GM19099 (cell line): Measurements from ENCODE around the gene ABCC9.

Source experiments
- POLR2A ChIP-seq: IDR thresholded peaks from 3 replicates; pipeline ENCODE4 v1.6.1; 2011; ENCODE audit warnings: low read depth; ENCODE audit not compliant: insufficient read length; ENCODE audit errors: extremely low read depth

Gene ABCC9

DNA sequence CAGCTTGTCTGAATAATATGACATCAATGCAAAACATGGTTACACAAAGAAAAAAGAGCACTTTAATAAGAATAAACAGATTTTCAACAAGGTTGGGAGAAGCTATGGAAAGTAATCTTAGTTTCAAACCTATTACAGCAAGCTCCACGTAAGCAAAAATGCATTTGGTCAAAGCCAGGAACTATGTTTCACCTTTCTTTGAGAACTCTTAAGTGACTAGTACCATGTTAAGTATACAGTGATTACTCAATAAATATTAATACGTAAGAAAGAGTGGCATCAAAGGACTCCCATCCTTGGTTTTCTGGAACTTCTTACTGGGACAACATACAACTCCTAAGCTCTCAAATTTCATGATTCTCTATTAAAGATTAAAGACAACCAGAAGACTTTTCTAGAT lies 80.7 kb downstream of the ABCC9 start:
- TF ChIP-seq POLR2A, result no peak

DNA sequence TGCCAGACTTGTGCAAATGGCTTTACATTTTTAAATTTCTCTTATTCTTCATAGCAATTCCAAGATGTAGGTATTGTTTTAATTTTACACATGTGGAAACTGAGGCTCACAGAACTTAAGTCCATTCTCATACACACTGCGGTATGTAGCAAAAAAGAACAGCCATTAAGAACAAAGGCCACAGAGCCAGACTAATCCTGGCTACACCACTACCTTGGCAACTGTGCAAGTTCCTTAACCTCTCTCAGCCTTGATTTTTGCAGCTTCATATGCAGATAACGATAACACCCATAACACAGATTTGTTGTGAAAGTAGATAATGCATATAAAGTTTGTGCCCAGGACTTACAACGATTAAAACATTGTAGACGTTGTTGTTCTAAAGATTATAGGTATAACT lies 81.1 kb downstream of the ABCC9 start:
- TF ChIP-seq POLR2A, result no peak

DNA sequence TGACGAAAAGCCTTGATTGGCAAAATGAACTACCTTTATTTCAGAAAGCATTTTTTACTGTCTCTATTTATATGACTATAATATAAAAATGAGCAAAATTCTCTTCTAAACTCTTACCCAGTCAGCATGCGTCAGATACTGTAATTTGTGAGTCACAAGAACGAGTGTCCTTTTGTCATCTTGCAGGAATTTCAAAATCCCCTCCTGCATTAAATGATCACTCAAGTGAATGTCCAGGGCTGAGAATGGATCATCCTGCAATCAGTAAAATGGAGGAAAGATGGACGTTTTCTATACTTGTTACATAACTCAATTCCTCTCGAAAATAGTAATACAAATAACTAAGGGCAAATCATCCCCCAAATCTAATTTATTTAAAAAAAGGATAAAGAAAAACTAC lies 89.0 kb downstream of the ABCC9 start:
- TF ChIP-seq POLR2A, result no peak

DNA sequence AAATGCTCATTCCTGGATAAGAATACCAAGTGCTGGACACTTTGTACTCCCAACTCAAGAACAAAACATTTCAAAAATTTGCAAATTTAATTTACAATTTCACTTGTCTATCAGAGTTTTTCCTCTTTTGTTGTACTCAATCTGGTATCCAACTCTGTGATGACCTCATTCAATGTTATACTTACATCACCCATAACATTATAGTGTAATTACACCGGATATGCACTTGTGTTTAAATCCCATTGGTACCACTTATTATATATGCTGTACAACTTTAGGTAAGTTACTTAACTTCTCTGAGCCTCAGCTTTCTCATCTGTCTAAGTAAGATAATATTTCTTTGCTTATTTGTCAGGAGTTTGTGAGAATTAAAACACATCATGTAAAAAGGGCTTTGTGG lies 90.1 kb downstream of the ABCC9 start:
- no peak for TF ChIP-seq POLR2A

DNA sequence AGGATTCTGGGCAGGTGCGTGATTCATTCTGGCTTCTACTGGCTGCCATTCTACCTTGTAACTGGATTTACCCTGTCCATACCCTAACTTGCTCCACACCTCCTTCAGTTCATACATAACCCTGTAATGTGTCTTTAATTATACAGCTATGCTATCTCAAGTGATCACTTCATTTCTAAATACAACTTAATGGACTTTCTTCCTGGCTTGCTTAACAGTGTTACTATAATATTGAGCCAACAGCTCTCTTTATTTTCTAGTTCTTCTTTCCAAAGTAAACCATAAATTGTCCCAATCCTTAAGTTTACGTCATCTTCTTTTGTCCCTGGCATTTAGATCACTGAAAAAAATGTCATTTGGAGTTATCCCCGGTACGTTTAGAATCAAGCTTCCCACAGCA lies 90.8 kb downstream of the ABCC9 start:
- TF ChIP-seq POLR2A, result no peak

DNA sequence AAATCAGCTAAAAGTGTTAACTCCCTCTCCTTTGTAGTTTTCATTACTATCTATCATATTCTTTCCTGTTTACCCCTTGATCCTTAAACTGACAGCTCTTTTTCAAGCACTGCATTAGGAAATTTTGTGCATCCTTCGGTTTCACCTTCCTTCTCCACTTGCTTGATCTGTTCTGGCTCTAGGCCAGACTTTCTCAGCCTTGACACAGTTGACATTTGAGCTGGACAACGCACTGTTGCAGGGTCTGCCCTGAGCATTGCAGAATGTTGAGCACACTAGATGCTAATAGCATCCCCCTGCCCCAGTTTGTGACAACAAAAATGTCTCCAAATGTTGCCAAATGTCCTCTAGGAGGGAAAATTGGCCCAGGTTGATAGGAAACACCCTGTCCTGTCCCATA lies 91.3 kb downstream of the ABCC9 start:
- TF ChIP-seq POLR2A, result no peak

DNA sequence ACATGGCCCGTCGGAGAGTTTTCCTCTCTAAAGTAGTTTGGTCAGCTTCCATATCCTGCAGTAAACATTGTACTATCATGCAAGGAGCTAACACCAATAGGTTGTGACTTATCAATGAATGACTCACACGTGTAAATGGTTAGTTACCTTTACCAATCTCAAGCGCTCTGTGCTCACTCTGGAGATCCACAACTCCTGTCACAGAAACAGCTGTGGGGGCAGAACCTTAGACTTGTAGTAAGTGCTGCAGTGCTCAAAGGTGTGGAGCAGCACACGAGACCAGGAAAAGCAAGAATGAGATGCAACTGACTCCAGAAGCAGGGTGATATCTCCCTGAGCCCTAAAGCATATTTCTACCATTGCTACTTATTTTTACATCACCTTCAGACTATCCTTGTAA lies 93.0 kb downstream of the ABCC9 start:
- TF ChIP-seq POLR2A, result no peak

DNA sequence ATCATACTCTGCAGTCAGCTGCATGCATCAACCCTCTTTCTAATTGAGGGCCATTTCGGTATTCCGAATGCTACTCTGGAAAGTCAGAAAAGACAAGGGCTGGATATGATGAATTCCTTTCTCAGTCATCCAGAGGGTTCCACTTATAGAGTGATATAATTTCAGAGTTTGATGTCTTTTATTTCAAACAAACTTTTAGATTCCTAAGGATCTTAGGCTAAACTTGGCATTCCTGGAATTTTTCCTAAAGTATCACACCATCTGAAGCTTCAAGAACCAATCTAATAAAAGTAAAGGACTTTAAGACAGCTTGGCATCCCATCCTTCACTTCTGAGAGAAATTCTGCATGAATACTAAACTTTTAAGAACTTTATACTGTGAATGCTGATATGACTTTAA lies 97.4 kb downstream of the ABCC9 start:
- TF ChIP-seq POLR2A, result no peak

DNA sequence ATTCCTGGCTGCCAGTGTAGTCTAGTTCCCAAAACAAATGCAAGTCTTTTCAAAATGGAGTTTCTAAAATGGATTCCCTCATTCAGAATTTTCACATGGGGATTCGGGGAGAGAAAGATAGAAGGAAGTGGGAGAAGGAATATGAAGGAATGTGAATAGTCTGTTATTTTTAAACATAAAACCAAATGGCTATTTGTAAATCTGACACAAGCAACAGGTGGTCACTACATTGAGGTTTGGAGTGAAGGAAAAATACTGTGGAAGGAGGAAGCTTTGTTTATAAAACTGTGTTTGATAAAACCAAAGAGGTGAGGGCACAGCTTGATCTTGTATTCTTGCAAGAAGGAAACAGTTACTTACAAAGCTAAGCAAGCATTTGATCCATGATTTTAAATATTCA lies 101.5 kb downstream of the ABCC9 start:
- no peak for TF ChIP-seq POLR2A

DNA sequence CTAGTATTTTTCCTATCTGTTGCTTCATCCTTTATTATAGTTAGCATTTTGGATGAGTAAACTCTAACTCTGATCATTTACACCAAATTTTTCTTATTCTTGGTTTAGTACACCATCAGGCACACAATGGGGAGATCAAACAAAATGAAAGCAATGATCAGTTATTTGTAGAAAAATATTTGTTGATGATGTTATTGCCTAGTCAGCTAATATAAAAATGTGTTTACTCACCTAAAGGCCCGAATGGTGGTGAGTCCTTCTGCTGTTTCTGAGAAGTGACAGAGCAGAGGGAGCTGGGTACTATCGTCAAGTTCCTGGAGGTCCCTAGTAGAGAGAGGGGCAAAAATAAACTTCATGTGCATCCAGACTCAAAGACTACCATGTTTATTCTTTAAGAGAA lies 103.4 kb downstream of the ABCC9 start:
- no peak for TF ChIP-seq POLR2A

DNA sequence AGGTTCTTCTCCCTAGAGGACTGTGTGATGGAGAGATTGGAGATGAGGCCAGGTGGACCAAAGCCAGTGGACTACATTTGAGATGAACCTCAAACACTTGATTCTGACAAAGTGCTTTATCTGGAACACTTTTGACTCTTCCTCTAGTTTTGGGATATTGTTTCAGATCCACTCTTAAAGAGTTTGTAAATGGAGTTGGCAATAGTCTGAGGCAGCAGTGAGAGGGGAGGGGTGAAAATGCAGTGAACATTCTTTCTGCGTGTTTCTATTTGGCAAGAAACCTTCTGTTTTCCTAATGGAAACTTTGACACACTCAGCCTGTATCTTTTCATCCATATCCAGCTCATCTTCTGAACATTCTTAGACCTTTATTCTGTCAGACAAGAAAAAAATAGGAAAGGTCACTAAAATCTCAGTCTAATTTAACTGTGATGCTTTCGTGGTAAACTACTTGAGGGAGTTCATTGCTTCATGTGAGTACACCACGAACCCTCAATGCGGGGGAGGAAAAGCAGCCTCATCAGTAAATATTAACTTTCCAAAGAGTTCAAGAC lies 109.4 kb downstream of the ABCC9 start:
- TF ChIP-seq POLR2A, result no peak

DNA sequence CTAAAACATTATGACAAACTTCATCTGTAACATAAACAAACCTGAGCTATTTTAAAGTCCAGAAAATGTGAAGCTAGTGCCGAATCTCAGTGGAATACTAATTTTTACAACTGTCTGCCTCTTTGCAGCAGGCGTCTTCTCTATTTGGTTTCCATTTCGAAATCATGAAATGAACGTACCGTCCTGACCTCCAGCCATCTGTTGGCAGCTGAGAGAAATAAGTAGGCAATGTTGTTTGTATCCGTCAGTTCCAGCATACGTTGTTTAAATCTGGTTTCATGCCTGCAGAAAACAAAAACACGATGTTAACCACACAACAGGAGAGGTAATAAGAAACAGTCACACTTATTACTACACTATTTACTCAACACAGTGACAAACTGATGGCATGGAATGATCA lies 112.4 kb downstream of the ABCC9 start:
- TF ChIP-seq POLR2A, result no peak

DNA sequence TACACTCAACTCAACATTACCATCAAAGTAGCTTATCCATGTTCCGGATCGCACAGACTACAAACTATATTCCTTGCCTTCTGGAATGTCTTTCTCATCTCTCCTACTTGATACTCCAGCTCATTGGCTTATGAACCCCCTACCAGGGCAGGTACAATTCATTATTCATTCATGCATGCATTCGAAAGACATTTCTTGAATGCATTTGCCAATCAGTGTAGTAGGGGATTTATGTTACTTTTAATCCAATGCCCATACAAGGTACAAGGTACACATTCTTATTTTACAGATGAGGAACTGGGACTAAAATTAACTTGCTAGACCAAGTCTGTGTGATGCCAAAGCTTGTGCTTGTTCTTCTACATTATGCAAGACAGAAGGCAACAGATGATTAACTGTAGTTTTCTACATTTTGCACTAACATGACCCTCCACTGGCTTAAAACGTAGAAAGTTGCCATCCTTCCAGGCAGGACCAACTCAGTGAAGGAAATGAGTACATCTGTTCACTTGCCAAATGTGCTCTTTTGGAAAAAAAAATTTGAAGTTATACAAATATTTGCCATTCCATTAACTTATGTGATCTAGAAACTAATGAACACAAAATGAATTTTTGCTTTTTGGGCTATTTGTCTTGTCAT lies 113.0 kb downstream of the ABCC9 start:
- no peak for TF ChIP-seq POLR2A

DNA sequence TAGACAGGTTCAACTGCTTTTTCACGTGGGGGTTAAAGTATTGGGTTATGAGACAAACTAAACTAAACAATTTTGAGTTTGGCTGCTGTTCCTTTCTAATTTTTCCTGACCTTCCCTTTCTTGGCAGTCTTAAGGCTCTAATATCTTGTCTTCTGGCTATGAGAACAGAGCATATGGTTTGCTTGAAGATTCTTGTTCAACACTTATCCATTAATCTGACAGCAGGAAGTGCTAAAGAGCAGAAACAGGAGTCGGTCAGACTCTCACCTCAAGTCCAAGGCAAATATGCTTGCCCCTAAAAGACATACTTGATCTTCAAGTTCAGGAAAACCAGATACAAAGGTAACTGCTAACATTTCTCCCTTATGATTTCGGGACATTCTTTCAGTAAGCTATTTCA lies 114.1 kb downstream of the ABCC9 start:
- no peak for TF ChIP-seq POLR2A

DNA sequence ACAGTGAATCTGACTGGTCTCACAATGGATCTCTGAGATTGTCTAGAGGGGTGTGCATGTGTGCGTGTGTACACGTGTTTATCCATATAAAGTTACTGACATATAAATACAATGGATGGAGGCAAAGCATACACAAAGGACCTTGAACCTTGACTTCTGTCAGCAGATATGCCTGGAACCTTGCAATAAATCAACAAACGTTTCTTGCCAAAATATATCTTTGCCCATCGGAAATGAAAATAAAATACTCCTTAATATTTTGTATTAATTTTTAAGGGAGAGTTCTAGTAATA lies 114.7 kb downstream of the ABCC9 start:
- no peak for TF ChIP-seq POLR2A

DNA sequence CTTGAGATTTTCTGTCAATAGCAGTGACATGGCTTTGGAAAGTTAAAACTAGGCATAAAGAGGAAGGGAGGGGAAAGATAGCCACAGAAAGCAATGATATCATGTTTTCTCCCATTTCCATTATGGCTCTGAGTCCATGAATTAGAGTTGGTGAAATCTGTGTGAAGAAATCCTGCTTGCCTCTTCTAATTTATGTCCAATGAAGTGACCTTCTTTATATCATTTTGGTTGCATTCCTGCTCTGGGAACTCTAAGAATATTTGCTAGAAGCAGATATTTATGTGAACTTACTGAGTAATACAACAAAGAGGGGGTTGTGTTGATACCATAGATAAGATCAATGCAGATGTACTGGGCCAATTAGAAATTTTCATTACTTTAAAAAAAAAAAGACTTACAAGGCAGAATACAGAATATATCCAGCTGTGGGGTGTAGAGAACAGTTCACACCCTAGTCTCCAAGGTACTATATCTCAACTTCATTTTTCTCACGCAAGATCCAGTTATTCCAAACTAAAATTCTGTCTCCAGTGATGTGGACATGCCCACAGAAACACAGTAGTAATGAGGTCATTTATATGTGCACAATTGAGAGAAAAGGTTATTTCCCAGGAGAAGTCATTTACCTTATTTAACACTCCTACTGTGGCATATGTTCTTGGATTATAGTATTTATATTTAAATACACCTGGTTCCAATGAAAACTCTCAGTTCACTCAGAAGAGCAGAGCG lies 115.2 kb downstream of the ABCC9 start:
- no peak for TF ChIP-seq POLR2A

DNA sequence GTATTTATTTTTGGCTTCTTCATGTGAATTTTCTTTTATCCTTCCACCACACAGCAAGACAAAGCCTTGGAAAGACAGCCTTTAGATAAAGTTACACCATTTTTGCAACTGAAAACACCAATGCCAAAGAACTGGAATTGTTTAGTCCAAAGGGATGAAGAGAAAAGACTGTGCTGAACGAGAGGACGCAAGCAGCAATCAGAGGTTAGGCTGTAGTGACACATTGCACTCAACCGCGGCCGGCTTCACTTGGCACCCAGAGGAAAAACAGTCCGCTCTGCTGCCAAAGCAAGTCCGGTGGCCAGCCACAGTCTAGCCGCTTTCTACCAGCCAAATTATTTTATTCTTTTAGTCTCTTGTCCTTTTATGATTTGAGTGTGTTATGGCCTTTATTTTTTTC lies 117.6 kb downstream of the ABCC9 start:
- no peak for TF ChIP-seq POLR2A
